Measurements from ENCODE around the gene PHYHD1. TPM values are rescaled to one million over a fixed set of nuclear protein-coding genes. Genes with fewer than 3 reads are reported as not detected.
"Not testable (repeated sequence)": the region's sequence is repeated elsewhere in the genome, so short reads cannot be mapped to it uniquely, and the experiment has no call there.

PHYHD1 gene
- total and polyA plus RNA-seq, 4 donors: 16.7 to 68.9 (median 26.8) TPM

- H3K36me3 ChIP-seq (ENCODE audit: control insufficient read depth in 1 of 2, insufficient read depth in 2 of 2, low read length in 1 of 2): no peaks in the 10 kb centered on the region
- DNase-seq: peak in 1 of 2 donors; percentile 66
Observed at GRCh38 chr9:128940946-128941755, 20.4 kb downstream of the PHYHD1 start.

DNA sequence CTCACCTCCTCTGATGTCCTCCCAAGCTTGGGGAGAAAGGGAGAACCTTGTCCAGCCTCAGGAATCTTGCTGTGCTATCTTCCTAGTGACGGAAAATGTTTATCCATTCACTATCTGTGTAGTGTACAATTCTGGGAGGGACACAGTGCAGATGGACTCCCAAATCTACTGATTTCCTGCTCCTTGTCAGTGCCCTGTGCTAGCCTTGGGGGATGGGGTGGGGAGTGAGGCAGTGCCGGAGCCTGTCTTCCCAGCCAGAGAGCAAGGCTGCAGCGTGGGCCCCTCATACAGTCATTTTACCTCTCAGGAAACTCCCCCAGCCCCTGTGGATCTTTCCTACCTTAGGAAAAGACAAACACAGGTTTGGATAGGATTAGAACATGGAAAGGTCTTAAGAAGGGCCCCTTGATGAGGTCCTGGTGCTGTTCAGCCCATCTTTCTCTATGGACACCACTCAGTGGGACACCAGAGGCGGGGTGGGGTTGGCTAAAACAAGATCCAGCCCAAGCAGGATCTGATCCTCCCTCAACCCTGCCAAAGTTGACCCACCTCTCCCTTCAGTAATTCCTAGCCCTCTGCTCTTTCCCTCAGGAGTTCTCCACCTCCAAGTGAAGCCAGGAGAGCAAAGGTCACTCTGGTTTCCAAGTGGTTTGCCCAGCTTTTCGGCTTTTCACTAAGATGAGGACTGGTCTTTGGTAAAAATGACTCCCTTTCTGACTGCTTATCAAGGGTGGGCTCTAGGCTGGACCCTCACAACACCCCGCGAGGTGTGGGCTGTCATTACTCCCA, 23.2 kb downstream of the PHYHD1 start:
- H3K4me1 ChIP-seq (ENCODE audit: control insufficient read depth in 1 of 2, insufficient read depth in 2 of 2, low read length in 2 of 2): no peaks in the 10 kb centered on the region
- H3K27ac ChIP-seq (ENCODE audit: low read depth in 1 of 2, low read length in 2 of 2): no peak overlapping the region
- H3K27me3 ChIP-seq (ENCODE audit: control insufficient read depth in 1 of 2, insufficient read depth in 2 of 2, low read length in 1 of 2): no peaks in the 10 kb centered on the region
- intact Hi-C loops (cut with DNase I): no loop called here
- peak in 1 of 2 donors; percentile 42 for DNase-seq
- no peaks in the 10 kb centered on the region for H3K36me3 ChIP-seq (ENCODE audit: control insufficient read depth in 1 of 2, insufficient read depth in 2 of 2, low read length in 1 of 2)
- ATAC-seq (ENCODE audit: low FRiP score): no peak
- H3K4me3 ChIP-seq (ENCODE audit: low read length in 2 of 2): no peak overlapping the region
- 93 to 94% methylated on average over 7 of the region's 7 CpGs for WGBS, 2 donors
- no peaks in the 10 kb centered on the region for H3K9me3 ChIP-seq (ENCODE audit: control insufficient read depth, low read length)

More at GRCh38 chr9:128940946-128941755, 20.4 kb downstream of the PHYHD1 start:
- Histone ChIP-seq H3K9me3 (ENCODE audit: control insufficient read depth, low read length) (no peaks in the 10 kb centered on the region), H3K27me3 (ENCODE audit: control insufficient read depth in 1 of 2, insufficient read depth in 2 of 2, low read length in 1 of 2) (no peaks in the 10 kb centered on the region), H3K4me1 (ENCODE audit: control insufficient read depth in 1 of 2, insufficient read depth in 2 of 2, low read length in 2 of 2) (no peaks in the 10 kb centered on the region), H3K4me3 (ENCODE audit: low read length in 2 of 2) (no peak overlapping the region), H3K27ac (ENCODE audit: low read depth in 1 of 2, low read length in 2 of 2) (no peak overlapping the region)
- intact Hi-C loops (cut with DNase I): no loop called here
- WGBS, 2 donors: 82 to 83% methylated on average over 12 of the region's 12 CpGs
- peak; percentile 17 for ATAC-seq (ENCODE audit: low FRiP score)

- intact Hi-C loops (cut with DNase I): loop anchor here in 1 of 2 donors (5.0 kb wide), 2 partner anchors 62 to 92 kb away; partner anchors contain the start of gene MIGA2
- WGBS, 2 donors: 90% methylated on average over 7 of the region's 7 CpGs
- not testable (repeated sequence) for H3K4me1 ChIP-seq (ENCODE audit: control insufficient read depth in 1 of 2, insufficient read depth in 2 of 2, low read length in 2 of 2); H3K27me3 ChIP-seq (ENCODE audit: control insufficient read depth in 1 of 2, insufficient read depth in 2 of 2, low read length in 1 of 2); H3K9me3 ChIP-seq (ENCODE audit: control insufficient read depth, low read length); H3K27ac ChIP-seq (ENCODE audit: low read depth in 1 of 2, low read length in 2 of 2); H3K4me3 ChIP-seq (ENCODE audit: low read length in 2 of 2); ATAC-seq (ENCODE audit: low FRiP score); H3K36me3 ChIP-seq (ENCODE audit: control insufficient read depth in 1 of 2, insufficient read depth in 2 of 2, low read length in 1 of 2)
- DNase-seq: peak in 1 of 2 donors; percentile 47
Observed at GRCh38 chr9:128944966-128945365, 24.2 kb downstream of the PHYHD1 start.

DNA sequence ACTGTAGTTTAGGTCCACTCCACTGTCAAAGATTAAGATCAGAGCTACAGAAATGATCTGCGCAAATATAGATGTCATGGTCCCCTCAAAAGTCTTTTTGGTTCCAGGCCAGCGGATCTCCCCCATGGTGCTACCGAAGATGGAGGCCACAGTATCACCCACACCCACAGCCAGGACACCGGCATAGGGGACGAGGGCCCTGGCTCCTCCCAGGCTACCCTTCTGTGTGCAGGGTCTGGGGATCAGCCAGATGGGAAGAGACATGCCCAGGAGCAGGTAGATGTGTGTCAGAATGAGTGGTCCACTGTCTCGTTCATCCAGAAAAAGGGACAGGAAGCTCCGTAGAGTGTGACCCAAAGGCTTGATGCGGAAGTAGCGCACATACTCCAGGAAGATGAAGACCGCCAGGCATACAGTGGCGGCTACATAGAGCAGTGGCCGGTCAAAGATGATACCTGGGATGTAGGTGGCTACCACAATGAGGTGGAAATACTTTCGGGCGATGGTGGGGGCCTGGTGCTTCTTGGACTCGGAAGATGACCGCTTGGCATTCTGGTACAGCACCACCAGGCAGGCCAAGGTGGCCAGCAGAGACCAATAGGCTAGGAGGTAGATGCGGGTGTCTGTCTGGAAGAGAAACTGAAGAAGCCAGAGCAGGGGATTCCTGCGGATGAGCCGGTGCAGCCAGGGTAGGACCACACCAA, 25.2 kb downstream of the PHYHD1 start:
- ATAC-seq (ENCODE audit: low FRiP score) (no peak), DNase-seq (peak in 1 of 2 donors; percentile 60)
- intact Hi-C loops (cut with DNase I): loop anchor here in 1 of 2 donors (5.0 kb wide), 2 partner anchors 61 to 91 kb away; partner anchors contain the start of gene MIGA2
- Histone ChIP-seq H3K9me3 (ENCODE audit: control insufficient read depth, low read length) (no peaks in the 10 kb centered on the region), H3K27me3 (ENCODE audit: control insufficient read depth in 1 of 2, insufficient read depth in 2 of 2, low read length in 1 of 2) (no peaks in the 10 kb centered on the region), H3K36me3 (ENCODE audit: control insufficient read depth in 1 of 2, insufficient read depth in 2 of 2, low read length in 1 of 2) (no peaks in the 10 kb centered on the region), H3K4me1 (ENCODE audit: control insufficient read depth in 1 of 2, insufficient read depth in 2 of 2, low read length in 2 of 2) (no peaks in the 10 kb centered on the region), H3K4me3 (ENCODE audit: low read length in 2 of 2) (no peak overlapping the region), H3K27ac (ENCODE audit: low read depth in 1 of 2, low read length in 2 of 2) (no peak overlapping the region)
- WGBS, 2 donors: 97% methylated on average over 19 of the region's 19 CpGs

DNA sequence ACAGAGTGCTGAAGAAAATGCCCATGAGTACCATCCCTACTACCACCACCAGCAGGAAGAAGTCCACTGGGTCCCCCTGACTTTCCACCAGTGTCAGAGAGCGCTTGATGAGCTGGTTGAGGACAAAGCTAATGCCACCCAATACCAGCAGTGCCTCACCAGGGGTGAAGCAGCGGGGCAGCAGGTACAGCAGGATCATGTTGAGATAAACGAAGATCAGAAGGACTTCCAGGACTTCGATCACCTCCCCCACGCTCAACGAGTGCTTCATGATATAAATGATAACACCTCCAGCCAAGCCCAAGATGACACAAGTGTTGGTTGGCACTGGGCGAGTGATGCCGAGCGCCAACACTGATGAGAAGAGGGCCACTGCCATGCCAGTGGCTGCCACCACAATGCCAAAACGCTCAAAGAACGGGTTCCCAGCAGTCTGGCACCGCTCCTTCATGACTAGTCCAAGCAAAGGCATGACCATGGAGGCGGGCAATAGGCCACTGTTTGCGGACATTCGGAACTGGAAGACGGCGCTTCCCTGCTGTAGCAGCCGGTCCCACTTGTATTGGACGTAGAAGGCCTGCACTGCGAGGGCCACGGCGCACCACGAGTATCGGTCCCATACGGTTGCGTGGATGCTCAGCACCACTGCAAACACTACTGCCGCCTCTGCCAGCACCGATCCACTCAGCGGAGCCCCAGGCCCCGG, 25.9 kb downstream of the PHYHD1 start:
- ATAC-seq (ENCODE audit: low FRiP score) (peak; percentile 31), DNase-seq (peak; percentile 51 to 83)
- H3K4me1 ChIP-seq (ENCODE audit: control insufficient read depth in 1 of 2, insufficient read depth in 2 of 2, low read length in 2 of 2): no peaks in the 10 kb centered on the region
- H3K27me3 ChIP-seq (ENCODE audit: control insufficient read depth in 1 of 2, insufficient read depth in 2 of 2, low read length in 1 of 2): no peaks in the 10 kb centered on the region
- intact Hi-C loops (cut with DNase I): loop anchor here in 1 of 2 donors (5.0 kb wide), 2 partner anchors 61 to 91 kb away; partner anchors contain the start of gene MIGA2
- peak overlapping the region in 1 of 2 donors; percentile 56 for H3K27ac ChIP-seq (ENCODE audit: low read depth in 1 of 2, low read length in 2 of 2)
- H3K9me3 ChIP-seq (ENCODE audit: control insufficient read depth, low read length): no peaks in the 10 kb centered on the region
- H3K36me3 ChIP-seq (ENCODE audit: control insufficient read depth in 1 of 2, insufficient read depth in 2 of 2, low read length in 1 of 2): no peaks in the 10 kb centered on the region
- H3K4me3 ChIP-seq (ENCODE audit: low read length in 2 of 2): peak overlapping the region; percentile 20 to 24
- WGBS, 2 donors: 15 to 16% methylated on average over 30 of the region's 30 CpGs

GRCh38 chr9:128947277-128947526, 26.4 kb downstream of the PHYHD1 start:
- ATAC-seq (ENCODE audit: low FRiP score) (peak; percentile 54), DNase-seq (no peak)
- Histone ChIP-seq H3K27ac (ENCODE audit: low read depth in 1 of 2, low read length in 2 of 2) (peak overlapping the region in 1 of 2 donors; percentile 56), H3K27me3 (ENCODE audit: control insufficient read depth in 1 of 2, insufficient read depth in 2 of 2, low read length in 1 of 2) (no peaks in the 10 kb centered on the region), H3K36me3 (ENCODE audit: control insufficient read depth in 1 of 2, insufficient read depth in 2 of 2, low read length in 1 of 2) (no peaks in the 10 kb centered on the region), H3K9me3 (ENCODE audit: control insufficient read depth, low read length) (no peaks in the 10 kb centered on the region), H3K4me3 (ENCODE audit: low read length in 2 of 2) (peak overlapping the region; percentile 20 to 24), H3K4me1 (ENCODE audit: control insufficient read depth in 1 of 2, insufficient read depth in 2 of 2, low read length in 2 of 2) (no peaks in the 10 kb centered on the region)
- WGBS, 2 donors: 0 to 1% methylated on average over 20 of the region's 20 CpGs
- intact Hi-C loops (cut with DNase I): loop anchor here in 1 of 2 donors (5.0 kb wide), 2 partner anchors 60 to 90 kb away; partner anchors contain the start of gene MIGA2

GRCh38 chr9:128947527-128948301, 26.9 kb downstream of the PHYHD1 start, which contains the start of the genes DOLK and NUP188:
Gene DOLK (minus strand): TSS chr9:128947603. CDS start chr9:128947303, 300 bp downstream.
Gene NUP188 (plus strand): TSS chr9:128947699. CDS start chr9:128947720, 21 bp downstream.
- H3K36me3 ChIP-seq (ENCODE audit: control insufficient read depth in 1 of 2, insufficient read depth in 2 of 2, low read length in 1 of 2): no peaks in the 10 kb centered on the region
- WGBS, 2 donors: 0 to 1% methylated on average over 73 to 86 of the region's 86 CpGs
- DNase-seq (peak; percentile 97 to 100), ATAC-seq (ENCODE audit: low FRiP score) (peak; percentile 97)
- H3K4me1 ChIP-seq (ENCODE audit: control insufficient read depth in 1 of 2, insufficient read depth in 2 of 2, low read length in 2 of 2): no peaks in the 10 kb centered on the region
- H3K4me3 ChIP-seq (ENCODE audit: low read length in 2 of 2): peak within 1 kb of the TSS; percentile 50 to 52
- H3K9me3 ChIP-seq (ENCODE audit: control insufficient read depth, low read length): no peaks in the 10 kb centered on the region
- H3K27me3 ChIP-seq (ENCODE audit: control insufficient read depth in 1 of 2, insufficient read depth in 2 of 2, low read length in 1 of 2): no peaks in the 10 kb centered on the region
- peak within 1 kb of the TSS; percentile 6 to 69 for H3K27ac ChIP-seq (ENCODE audit: low read depth in 1 of 2, low read length in 2 of 2)
- intact Hi-C loops (cut with DNase I): loop anchor here in 1 of 2 donors (5.0 kb wide), 2 partner anchors 60 to 90 kb away; partner anchors contain the start of gene MIGA2

All from aorta (tissue), 5 donors.